Esophagus muscularis mucosa (tissue), 4 donors: ENCODE data around the gene SEPTIN5. TPM values are rescaled to one million over a fixed set of nuclear protein-coding genes. Genes with fewer than 3 reads are reported as not detected.

Experiments used
- DNase-seq: peaks from one replicate; pipeline ENCODE4 v3.0.0-alpha.2; 2017; ENCODE audit errors: extremely low spot score
- H3K27ac ChIP-seq, 4 donors: fragments of 200-600 bp; sonication (generic); replicated peaks in 1 of 4; 1 replicate in 3 of 4; 2 replicates in 1 of 4; pipeline ENCODE4 v1.5.1; 2016 to 2019; ENCODE audit warnings: mild to moderate bottlenecking in 1 of 4
- H3K27me3 ChIP-seq, 4 donors: fragments of 200-600 bp; sonication (generic); one replicate each; pipeline versions ENCODE4 v1.5.1 to v1.6.0; 2016 to 2019
- H3K36me3 ChIP-seq, 4 donors: fragments of 200-600 bp; sonication (generic); one replicate each; pipeline ENCODE4 v1.5.1; 2016 to 2019
- H3K4me1 ChIP-seq, 4 donors: fragments of 200-600 bp; sonication (generic); one replicate each; pipeline ENCODE4 v1.5.1; 2016 to 2019
- H3K4me3 ChIP-seq, 4 donors: fragments of 200-600 bp; sonication (generic); 1 replicate in 2 of 4; 2 replicates in 2 of 4; pipeline ENCODE4 v1.5.1; 2016 to 2019; ENCODE audit warnings: mild to moderate bottlenecking in 4 of 4, moderate library complexity in 1 of 4
- H3K9me3 ChIP-seq, 4 donors: fragments of 200-600 bp; sonication (generic); 1 replicate in 3 of 4; 2 replicates in 1 of 4; pipeline ENCODE4 v1.5.1; 2016 to 2019
- EP300 ChIP-seq: sonication (generic); formaldehyde crosslinking; IDR thresholded peaks from one replicate; pipeline ENCODE4 v1.6.1; 2017; ENCODE audit warnings: antibody characterized with exemption
- POLR2A ChIP-seq: fragments of 450-650 bp; IDR thresholded peaks from one replicate; pipeline ENCODE4 v1.6.1; 2017; ENCODE audit warnings: antibody characterized with exemption, moderate library complexity, mild to moderate bottlenecking, low read depth
- POLR2AphosphoS5 ChIP-seq, 2 donors: sonication (generic); formaldehyde crosslinking; IDR thresholded peaks; one replicate each; pipeline ENCODE4 v1.6.1; 2017; ENCODE audit warnings: antibody characterized with exemption in 2 of 2
- WGBS: methylation state at CpG from one replicate; pipeline ENCODE4 v1.1.5; 2018; 5-methylcytosine and 5-hydroxymethylcytosine counted together
- intact Hi-C: fragments of 100-400 bp; cut with DNase I; formaldehyde crosslinking; loops from one replicate; pipeline ENCODE4 v1.15.1; 2023
- total RNA-seq, 4 donors: library from RNA; depleted of rRNA; stranded (reverse); fragments of >200 nt; gene quantifications; one replicate each; pipeline versions ENCODE4 v1.1.0 to v1.2.1, GENCODE V29; 2016
- TF ChIP-seq, protein P1 (sequence below), 3 experiments: fragments of 200-600 bp in 2 of 3; fragments of 450-650 bp in 1 of 3; sonication (generic) in 2 of 3; IDR thresholded peaks; one replicate each; pipeline ENCODE4 v1.5.1; 2017 to 2019; ENCODE audit warnings: antibody characterized with exemption in 3 of 3, mild to moderate bottlenecking in 2 of 3, moderate library complexity in 1 of 3

SEPTIN5 gene
- total RNA-seq, 4 donors from 2014 or later: 4.2 to 55.4 (median 20.6) TPM

DNA sequence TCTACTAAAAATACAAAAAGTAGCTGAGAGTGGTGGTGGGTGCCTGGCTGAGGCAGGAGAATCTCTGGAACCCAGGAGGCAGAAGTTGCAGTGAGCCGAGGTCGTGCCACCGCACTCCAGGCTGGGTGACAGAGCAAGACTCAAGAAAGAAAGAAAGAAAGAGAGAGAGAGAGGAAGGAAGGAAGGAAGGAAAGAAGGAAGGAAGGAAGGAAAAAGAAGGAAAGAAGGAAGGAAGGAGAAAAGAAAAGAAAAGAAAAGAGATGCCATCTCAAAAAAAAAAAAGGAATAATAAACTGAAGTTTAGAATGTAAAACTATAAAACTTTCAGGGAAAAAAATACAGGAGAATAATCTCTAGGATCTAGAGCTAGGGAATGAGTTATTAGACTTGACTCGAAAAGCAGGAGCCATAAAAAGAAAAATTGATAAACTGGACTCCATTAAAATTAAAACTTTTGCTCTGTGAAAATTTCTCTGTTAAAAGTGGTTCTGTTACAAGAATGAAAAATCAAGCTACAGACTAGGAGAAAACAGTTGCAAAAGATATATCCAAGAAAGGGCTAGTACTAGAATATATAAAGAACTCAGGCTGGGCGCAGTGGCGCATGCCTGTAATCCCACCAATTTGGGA, 13.4 kb upstream of the SEPTIN5 start:
- DNase-seq: no peak
- Histone ChIP-seq H3K4me1 (no peaks in the 10 kb centered on the region), H3K36me3 (no peaks in the 10 kb centered on the region), H3K4me3 (no peak overlapping the region), H3K27me3 (peaks cover 0 to 30% (median 0%) of the 10 kb centered on the region in 4 donors), H3K27ac (no peak overlapping the region), H3K9me3 (no peaks in the 10 kb centered on the region)
- intact Hi-C loops: no loop called here
- WGBS: 95% methylated on average over 6 of the region's 6 CpGs
- TF ChIP-seq POLR2AphosphoS5 (IDR thresholded peaks at IDR 0.05): no peak
- TF ChIP-seq POLR2A: no peak
- TF ChIP-seq, protein P1, sequence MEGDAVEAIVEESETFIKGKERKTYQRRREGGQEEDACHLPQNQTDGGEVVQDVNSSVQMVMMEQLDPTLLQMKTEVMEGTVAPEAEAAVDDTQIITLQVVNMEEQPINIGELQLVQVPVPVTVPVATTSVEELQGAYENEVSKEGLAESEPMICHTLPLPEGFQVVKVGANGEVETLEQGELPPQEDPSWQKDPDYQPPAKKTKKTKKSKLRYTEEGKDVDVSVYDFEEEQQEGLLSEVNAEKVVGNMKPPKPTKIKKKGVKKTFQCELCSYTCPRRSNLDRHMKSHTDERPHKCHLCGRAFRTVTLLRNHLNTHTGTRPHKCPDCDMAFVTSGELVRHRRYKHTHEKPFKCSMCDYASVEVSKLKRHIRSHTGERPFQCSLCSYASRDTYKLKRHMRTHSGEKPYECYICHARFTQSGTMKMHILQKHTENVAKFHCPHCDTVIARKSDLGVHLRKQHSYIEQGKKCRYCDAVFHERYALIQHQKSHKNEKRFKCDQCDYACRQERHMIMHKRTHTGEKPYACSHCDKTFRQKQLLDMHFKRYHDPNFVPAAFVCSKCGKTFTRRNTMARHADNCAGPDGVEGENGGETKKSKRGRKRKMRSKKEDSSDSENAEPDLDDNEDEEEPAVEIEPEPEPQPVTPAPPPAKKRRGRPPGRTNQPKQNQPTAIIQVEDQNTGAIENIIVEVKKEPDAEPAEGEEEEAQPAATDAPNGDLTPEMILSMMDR (IDR thresholded peaks at IDR 0.05): no peak
- no peak for TF ChIP-seq EP300

- Histone ChIP-seq H3K27me3 (peaks cover 0 to 32% (median 0%) of the 10 kb centered on the region in 4 donors), H3K9me3 (no peaks in the 10 kb centered on the region), H3K36me3 (no peaks in the 10 kb centered on the region), H3K4me3 (no peak overlapping the region), H3K4me1 (no peaks in the 10 kb centered on the region), H3K27ac (no peak overlapping the region)
- TF ChIP-seq, protein P1 (IDR thresholded peaks at IDR 0.05): no peak
- TF ChIP-seq POLR2A (no peak), POLR2AphosphoS5 (IDR thresholded peaks at IDR 0.05) (no peak), EP300 (no peak)
- 88% methylated on average over 10 of the region's 10 CpGs for WGBS
- no peak for DNase-seq
- intact Hi-C loops: no loop called here
Measured at GRCh38 chr22:19701420-19702145, 12.7 kb upstream of the SEPTIN5 start.

- no peaks in the 10 kb centered on the region for H3K9me3 ChIP-seq
- intact Hi-C loops: no loop called here
- H3K27me3 ChIP-seq: peaks cover 0 to 45% (median 0%) of the 10 kb centered on the region in 4 donors
- no peak overlapping the region for H3K27ac ChIP-seq
- H3K36me3 ChIP-seq: no peaks in the 10 kb centered on the region
- no peak overlapping the region for H3K4me3 ChIP-seq
- H3K4me1 ChIP-seq: peaks cover 0 to 5% (median 0%) of the 10 kb centered on the region in 4 donors
- TF ChIP-seq EP300 (no peak), POLR2AphosphoS5 (IDR thresholded peaks at IDR 0.05) (no peak)
- DNase-seq: no peak
- WGBS: 80% methylated on average over 9 of the region's 9 CpGs
Measured at GRCh38 chr22:19703869-19704268, 10.4 kb upstream of the SEPTIN5 start.

DNA sequence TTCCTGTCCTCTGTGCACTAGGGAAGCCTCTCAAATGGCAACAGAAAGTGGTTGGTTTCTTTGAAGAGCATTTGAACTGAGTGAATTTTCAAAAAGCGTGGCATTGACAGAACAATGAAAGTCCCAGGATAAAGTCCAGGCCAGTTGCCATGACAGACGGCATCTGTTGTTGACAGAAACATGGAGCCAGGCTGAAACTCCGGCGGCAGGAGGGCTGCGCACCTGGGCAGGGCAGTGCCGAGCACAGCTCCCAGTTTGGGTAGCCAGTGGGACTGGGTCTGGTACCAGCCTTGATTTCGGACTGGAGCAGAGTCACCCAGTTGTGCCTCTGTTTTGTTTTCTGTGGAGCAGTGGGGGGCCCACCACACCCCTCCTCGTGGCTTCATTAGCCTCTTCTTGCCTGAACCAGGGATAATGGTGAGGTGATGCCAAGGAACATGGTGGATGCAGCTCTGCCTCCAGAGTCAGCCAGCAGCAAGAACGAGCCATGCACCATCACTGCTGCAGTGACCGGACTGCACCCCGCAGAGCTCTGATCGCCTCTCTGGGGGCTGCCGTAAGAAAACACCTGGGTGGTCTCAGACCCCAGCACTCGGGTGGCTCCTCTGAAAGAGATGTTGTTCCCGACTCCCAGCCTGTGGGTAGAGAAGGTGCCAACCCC, 9.8 kb upstream of the SEPTIN5 start:
- intact Hi-C loops: no loop called here
- H3K4me3 ChIP-seq: no peak overlapping the region
- TF ChIP-seq POLR2AphosphoS5 (IDR thresholded peaks at IDR 0.05) (no peak), EP300 (no peak)
- H3K4me1 ChIP-seq: peaks cover 0 to 8% (median 1%) of the 10 kb centered on the region in 4 donors
- H3K9me3 ChIP-seq: no peaks in the 10 kb centered on the region
- H3K36me3 ChIP-seq: no peaks in the 10 kb centered on the region
- no peak for DNase-seq
- no peak overlapping the region for H3K27ac ChIP-seq
- WGBS: 88% methylated on average over 9 of the region's 15 CpGs
- peaks cover 0 to 50% (median 0%) of the 10 kb centered on the region in 4 donors for H3K27me3 ChIP-seq

DNA sequence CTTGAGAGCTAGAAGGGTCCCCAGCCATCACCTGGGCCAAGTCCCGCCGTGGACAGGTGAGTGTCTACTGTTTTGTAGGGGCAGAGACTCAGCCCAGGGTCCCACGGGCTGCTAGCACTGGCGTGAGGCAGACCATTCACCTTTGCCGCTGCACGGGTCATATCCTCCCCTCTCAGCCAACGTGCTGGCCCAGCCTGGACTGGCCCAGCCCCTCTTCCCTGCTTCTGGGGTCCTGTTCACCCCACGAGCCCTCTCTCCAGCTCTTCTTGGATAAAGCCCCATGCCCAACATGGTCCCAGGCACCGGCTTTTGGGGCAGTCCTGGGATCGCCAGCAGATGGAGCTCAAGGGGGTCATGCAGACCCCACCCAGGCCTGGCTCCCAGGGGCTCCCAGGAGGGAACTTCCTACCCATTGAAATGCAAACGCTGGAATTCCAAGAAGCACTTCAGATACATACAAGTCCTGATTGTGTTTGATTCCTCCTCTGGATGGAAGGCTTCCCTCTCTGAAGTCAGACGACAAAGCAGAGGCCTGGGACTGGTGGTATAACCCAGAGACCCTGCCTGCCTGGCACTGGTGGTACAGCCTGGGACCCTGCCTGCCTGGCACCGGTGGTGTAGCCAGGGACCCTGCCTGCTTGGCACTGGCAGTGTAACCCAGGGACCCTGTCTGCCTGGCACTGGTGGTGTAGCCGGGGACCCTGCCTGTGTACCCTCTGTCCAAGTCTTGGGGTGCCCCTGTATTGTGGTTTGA, 8.9 kb upstream of the SEPTIN5 start:
- H3K27me3 ChIP-seq: peaks cover 0 to 50% (median 0%) of the 10 kb centered on the region in 4 donors
- intact Hi-C loops: no loop called here

More for the DNA sequence above, 8.9 kb upstream of the SEPTIN5 start:
- TF ChIP-seq POLR2A: no peak
- no peak for TF ChIP-seq POLR2AphosphoS5 (IDR thresholded peaks at IDR 0.05)
- no peak for TF ChIP-seq EP300
- TF ChIP-seq, protein P1 (IDR thresholded peaks at IDR 0.05): no peak
- no peak overlapping the region for H3K27ac ChIP-seq
- no peak for DNase-seq
- no peaks in the 10 kb centered on the region for H3K36me3 ChIP-seq
- peaks cover 0 to 14% (median 1%) of the 10 kb centered on the region in 4 donors for H3K4me1 ChIP-seq
- no peaks in the 10 kb centered on the region for H3K9me3 ChIP-seq
- no peak overlapping the region for H3K4me3 ChIP-seq
- 75% methylated on average over 5 of the region's 14 CpGs for WGBS
